Subcutaneous adipose tissue (tissue), 4 donors: ENCODE measurements around the gene ARMC9. TPM values are rescaled to one million over a fixed set of nuclear protein-coding genes. Genes with fewer than 3 reads are reported as not detected.

Source experiments
- CTCF ChIP-seq: fragments of 450-650 bp; IDR thresholded peaks from one replicate; pipeline ENCODE4 v1.5.1; 2016; ENCODE audit warnings: low read depth, mild to moderate bottlenecking, control low read depth, antibody characterized with exemption, moderate library complexity
- total RNA-seq, 4 donors: library from RNA; depleted of rRNA; stranded (reverse); fragments of >200 nt; gene quantifications; one replicate each; pipeline ENCODE4 v1.1.0, GENCODE V29; 2016

The ARMC9 gene
- total RNA-seq, 4 donors from 2014 or later, result 0.98 to 16.5 (median 4.6) TPM

GRCh38 chr2:231189571-231190495 lies 8.6 kb upstream of the ARMC9 start:
- no peak for TF ChIP-seq CTCF

GRCh38 chr2:231190531-231191197 lies 7.8 kb upstream of the ARMC9 start:
- TF ChIP-seq CTCF, result no peak

- no peak for TF ChIP-seq CTCF
These were observed 6.2 kb upstream of the ARMC9 start for GRCh38 chr2:231191896-231192872.

- no peak for TF ChIP-seq CTCF
These were observed 5.2 kb upstream of the ARMC9 start for GRCh38 chr2:231193216-231193615.

GRCh38 chr2:231196592-231196991 lies 1.8 kb upstream of the ARMC9 start:
- TF ChIP-seq CTCF, result no peak

- TF ChIP-seq CTCF, result no peak
These were observed 633 bp upstream of the ARMC9 start for GRCh38 chr2:231197706-231198290.
